GM12801 (cell line): ENCODE results near the gene CDH13.

Experiments
- CTCF ChIP-seq: IDR thresholded peaks from one replicate; pipeline ENCODE4 v1.5.1; 2011; ENCODE audit warnings: control low read depth; ENCODE audit not compliant: insufficient read length; ENCODE audit errors: extremely low read depth

Gene CDH13

GRCh38 chr16:83711069-83711468, 1084.3 kb downstream of the CDH13 start:
- TF ChIP-seq CTCF = no peak

- TF ChIP-seq CTCF = no peak
These were observed 1086.8 kb downstream of the CDH13 start for GRCh38 chr16:83713597-83713996.

- TF ChIP-seq CTCF = no peak
These were observed 1087.5 kb downstream of the CDH13 start for GRCh38 chr16:83714286-83714685.

- TF ChIP-seq CTCF = no peak
These were observed 1088.6 kb downstream of the CDH13 start for GRCh38 chr16:83715217-83715920.

- TF ChIP-seq CTCF = no peak
These were observed 1090.5 kb downstream of the CDH13 start for GRCh38 chr16:83717308-83717707.

GRCh38 chr16:83717814-83718213, 1091.0 kb downstream of the CDH13 start:
- TF ChIP-seq CTCF = no peak

- TF ChIP-seq CTCF = no peak
These were observed 1093.4 kb downstream of the CDH13 start for GRCh38 chr16:83720213-83720612.

GRCh38 chr16:83720981-83721380, 1094.2 kb downstream of the CDH13 start:
- TF ChIP-seq CTCF = no peak
